Stomach (tissue), 9 donors: ENCODE results near the gene ESM1. TPM values are rescaled to one million over a fixed set of nuclear protein-coding genes. Genes with fewer than 3 reads are reported as not detected.

ENCODE experiments used
- DNase-seq, 2 donors: peaks; one replicate each; pipeline versions ENCODE4 v3.0.0 to v3.0.0-alpha.2; 2013 to 2019
- H3K27ac ChIP-seq, 5 donors: fragments of 200-600 bp in 4 of 5; sonication (generic) in 4 of 5; one replicate each; pipeline ENCODE4 v1.5.1; 2013 to 2019; ENCODE audit warnings: mild to moderate bottlenecking in 1 of 5, moderate library complexity in 1 of 5
- H3K27me3 ChIP-seq, 3 donors: fragments of 200-600 bp; sonication (generic); one replicate each; pipeline ENCODE4 v1.5.1; 2017 to 2019; ENCODE audit warnings: mixed run types in 1 of 3
- H3K36me3 ChIP-seq, 4 donors: fragments of 200-600 bp; sonication (generic); 1 replicate in 3 of 4; 2 replicates in 1 of 4; pipeline ENCODE4 v1.5.1; 2016 to 2019
- H3K4me1 ChIP-seq, 4 donors: fragments of 200-600 bp; sonication (generic); one replicate each; pipeline ENCODE4 v1.5.1; 2016 to 2019
- H3K4me3 ChIP-seq, 4 donors: fragments of 200-600 bp; sonication (generic) in 3 of 4; one replicate each; pipeline ENCODE4 v1.5.1; 2016 to 2019; ENCODE audit warnings: mild to moderate bottlenecking in 1 of 4
- H3K9me3 ChIP-seq, 4 donors: fragments of 200-600 bp; sonication (generic); one replicate each; pipeline ENCODE4 v1.5.1; 2016 to 2019
- EP300 ChIP-seq: sonication (generic); formaldehyde crosslinking; IDR thresholded peaks from one replicate; pipeline ENCODE4 v1.6.1; 2017; ENCODE audit warnings: antibody characterized with exemption
- POLR2A ChIP-seq, 4 donors: fragments of 450-650 bp; IDR thresholded peaks; one replicate each; pipeline ENCODE4 v1.6.1; 2016; ENCODE audit warnings: antibody characterized with exemption in 4 of 4, control low read depth in 2 of 4, mild to moderate bottlenecking in 1 of 4, moderate library complexity in 1 of 4
- POLR2AphosphoS5 ChIP-seq, 3 donors: sonication (generic); formaldehyde crosslinking; IDR thresholded peaks; one replicate each; pipeline ENCODE4 v1.6.1; 2016; ENCODE audit warnings: antibody characterized with exemption in 3 of 3
- WGBS, 5 donors: extraction: QIAGEN DNeasy Blood & Tissue Kit in 3 of 5; methylation state at CpG; one replicate each; pipeline versions ENCODE4 v1.1.5 to v1.1.7; 2013 to 2018; 5-methylcytosine and 5-hydroxymethylcytosine counted together
- intact Hi-C: fragments of 100-400 bp; cut with DNase I; formaldehyde crosslinking; loops from one replicate; pipeline ENCODE4 v1.15.1; 2023; ENCODE audit warnings: low total_unique reads
- polyA plus RNA-seq, 3 donors: library from polyadenylated mRNA; stranded (reverse); fragments of 200-250 nt; gene quantifications; one replicate each; pipeline ENCODE4 v1.2.3, GENCODE V29; 2013
- total RNA-seq, 5 donors: library from RNA; depleted of rRNA; stranded (reverse); fragments of >200 nt; gene quantifications; one replicate each; pipeline versions ENCODE4 v1.1.0 to v1.2.3, GENCODE V29; 2014 to 2016
- TF ChIP-seq, protein P1 (sequence below), 7 experiments: fragments of 450-650 bp in 4 of 7; fragments of 200-600 bp in 3 of 7; sonication (generic) in 3 of 7; IDR thresholded peaks; one replicate each; pipeline ENCODE4 v1.5.1; 2016 to 2019; ENCODE audit warnings: antibody characterized with exemption in 7 of 7, control low read depth in 2 of 7, mild to moderate bottlenecking in 1 of 7
- donor health status: healthy with polysubstance abuse.
- donor health status: Bipolar disorder and iron deficiency.
- donor health status: healthy.

Gene ESM1
- total and polyA plus RNA-seq, 8 donors = 0.15 to 0.61 (median 0.56) TPM; not detected in 4

DNA sequence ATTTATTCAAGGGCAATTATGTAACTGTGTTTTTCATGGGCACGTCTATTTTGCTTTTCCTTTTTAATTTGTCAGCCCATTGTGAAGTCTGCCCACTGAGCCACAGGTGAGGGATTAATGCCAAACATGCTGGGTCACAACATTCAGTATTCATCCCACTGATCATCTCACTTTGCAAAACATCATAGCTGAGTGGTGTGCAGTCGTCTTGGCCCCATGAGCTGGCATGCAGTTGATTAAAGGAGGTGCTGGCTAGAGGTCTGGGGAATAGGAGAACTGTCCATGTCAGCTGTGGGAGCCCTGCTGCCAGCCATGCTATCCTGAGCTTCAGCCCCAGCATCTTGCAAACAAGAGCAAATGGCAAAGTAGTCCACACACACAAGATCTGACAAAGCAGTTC lies 11.7 kb upstream of the ESM1 start:
- no peaks in the 10 kb centered on the region for H3K9me3 ChIP-seq
- 67 to 78% (median 73%) methylated on average over 2 of the region's 2 CpGs for whole genome bisulfite sequencing, 5 donors
- intact Hi-C loops = no loop called here
- no peak overlapping the region for H3K27ac ChIP-seq
- H3K4me1 ChIP-seq = no peaks in the 10 kb centered on the region
- TF ChIP-seq EP300 (no peak), POLR2AphosphoS5 (IDR thresholded peaks at IDR 0.05) (no peak), POLR2A (IDR thresholded peaks at IDR 0.05) (no peak)
- TF ChIP-seq, protein P1, sequence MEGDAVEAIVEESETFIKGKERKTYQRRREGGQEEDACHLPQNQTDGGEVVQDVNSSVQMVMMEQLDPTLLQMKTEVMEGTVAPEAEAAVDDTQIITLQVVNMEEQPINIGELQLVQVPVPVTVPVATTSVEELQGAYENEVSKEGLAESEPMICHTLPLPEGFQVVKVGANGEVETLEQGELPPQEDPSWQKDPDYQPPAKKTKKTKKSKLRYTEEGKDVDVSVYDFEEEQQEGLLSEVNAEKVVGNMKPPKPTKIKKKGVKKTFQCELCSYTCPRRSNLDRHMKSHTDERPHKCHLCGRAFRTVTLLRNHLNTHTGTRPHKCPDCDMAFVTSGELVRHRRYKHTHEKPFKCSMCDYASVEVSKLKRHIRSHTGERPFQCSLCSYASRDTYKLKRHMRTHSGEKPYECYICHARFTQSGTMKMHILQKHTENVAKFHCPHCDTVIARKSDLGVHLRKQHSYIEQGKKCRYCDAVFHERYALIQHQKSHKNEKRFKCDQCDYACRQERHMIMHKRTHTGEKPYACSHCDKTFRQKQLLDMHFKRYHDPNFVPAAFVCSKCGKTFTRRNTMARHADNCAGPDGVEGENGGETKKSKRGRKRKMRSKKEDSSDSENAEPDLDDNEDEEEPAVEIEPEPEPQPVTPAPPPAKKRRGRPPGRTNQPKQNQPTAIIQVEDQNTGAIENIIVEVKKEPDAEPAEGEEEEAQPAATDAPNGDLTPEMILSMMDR (IDR thresholded peaks at IDR 0.05) = no peak
- no peaks in the 10 kb centered on the region for H3K27me3 ChIP-seq
- no peak overlapping the region for H3K4me3 ChIP-seq
- no peaks in the 10 kb centered on the region for H3K36me3 ChIP-seq
- DNase-seq = no peak

DNA sequence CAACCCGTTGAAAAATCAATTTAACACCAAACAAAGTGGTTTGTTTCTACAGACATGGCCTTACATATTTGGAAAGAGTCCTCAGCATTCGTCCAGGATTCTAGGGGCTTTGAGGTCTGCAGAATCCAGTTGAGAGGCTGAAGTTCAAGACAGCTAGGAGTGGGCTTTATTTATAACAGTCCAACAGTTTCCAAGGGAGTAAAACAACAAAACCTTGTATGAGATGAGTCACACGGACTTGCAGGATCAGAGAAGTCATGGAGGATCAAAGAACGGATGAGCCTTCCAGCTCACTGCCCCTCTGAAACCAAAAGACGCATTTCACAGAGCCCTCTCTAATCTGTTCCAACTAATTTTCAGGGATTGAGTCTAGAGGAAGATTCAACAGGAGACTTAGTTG lies 11.1 kb upstream of the ESM1 start:
- Histone ChIP-seq H3K27ac (no peak overlapping the region), H3K36me3 (no peaks in the 10 kb centered on the region), H3K27me3 (no peaks in the 10 kb centered on the region), H3K9me3 (no peaks in the 10 kb centered on the region), H3K4me3 (no peak overlapping the region), H3K4me1 (no peaks in the 10 kb centered on the region)
- intact Hi-C loops = no loop called here
- WGBS, 5 donors = 64 to 69% (median 67%) methylated on average over 5 of the region's 5 CpGs
- no peak for DNase-seq
- no peak for TF ChIP-seq POLR2A (IDR thresholded peaks at IDR 0.05)
- no peak for TF ChIP-seq EP300
- TF ChIP-seq POLR2AphosphoS5 (IDR thresholded peaks at IDR 0.05) = no peak
- TF ChIP-seq, protein P1 (IDR thresholded peaks at IDR 0.05) = no peak

DNA sequence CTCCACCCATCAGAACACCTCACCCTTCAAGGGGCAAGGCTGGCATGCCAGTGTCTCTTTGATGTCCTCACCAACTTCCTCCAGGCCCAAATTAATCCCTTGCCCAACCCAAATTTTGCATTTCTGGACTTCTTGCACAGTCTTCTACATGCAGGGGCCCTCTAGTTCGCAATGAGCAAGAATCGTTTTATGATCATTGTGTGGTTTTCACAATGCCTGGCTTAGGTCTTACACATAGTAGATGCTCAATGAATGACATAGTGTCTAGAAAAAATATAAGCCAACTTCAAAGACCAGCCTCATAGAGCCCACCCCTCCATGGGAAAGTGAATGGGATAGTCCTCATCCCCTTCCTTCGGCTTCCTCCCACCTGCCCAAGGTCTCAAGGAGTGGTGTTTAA lies 9.8 kb upstream of the ESM1 start:
- Histone ChIP-seq H3K4me1 (no peaks in the 10 kb centered on the region), H3K9me3 (no peaks in the 10 kb centered on the region), H3K4me3 (no peak overlapping the region), H3K36me3 (no peaks in the 10 kb centered on the region), H3K27me3 (no peaks in the 10 kb centered on the region), H3K27ac (no peak overlapping the region)
- TF ChIP-seq EP300 (no peak), POLR2AphosphoS5 (IDR thresholded peaks at IDR 0.05) (no peak), POLR2A (IDR thresholded peaks at IDR 0.05) (no peak)
- TF ChIP-seq, protein P1 (IDR thresholded peaks at IDR 0.05) = no peak
- intact Hi-C loops = no loop called here
- no peak for DNase-seq
- WGBS, 5 donors = 84 to 95% (median 90%) methylated on average over 3 of the region's 3 CpGs

DNA sequence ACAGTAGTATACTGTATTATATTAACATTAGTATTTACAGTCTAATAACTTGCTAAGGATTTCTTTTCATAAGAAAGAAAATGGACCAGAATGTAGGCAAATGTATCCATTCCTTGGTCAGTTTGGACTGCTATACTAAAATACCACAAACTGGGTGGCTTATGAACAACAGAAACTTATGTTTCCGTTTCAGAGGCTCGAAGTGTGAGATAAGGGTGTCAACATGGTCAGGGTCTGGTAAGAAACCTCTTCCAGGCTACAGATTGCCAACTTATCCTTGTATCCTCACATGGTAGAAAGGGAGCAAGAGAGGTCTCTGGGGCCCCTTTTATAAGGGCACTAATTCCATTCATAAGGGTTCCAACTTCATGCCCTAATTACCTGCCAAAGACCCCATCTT lies 9.2 kb upstream of the ESM1 start:
- no peak for DNase-seq
- no peaks in the 10 kb centered on the region for H3K36me3 ChIP-seq
- no peaks in the 10 kb centered on the region for H3K27me3 ChIP-seq
- no peak overlapping the region for H3K27ac ChIP-seq
- intact Hi-C loops = no loop called here
- no peak overlapping the region for H3K4me3 ChIP-seq
- TF ChIP-seq, protein P1 (IDR thresholded peaks at IDR 0.05) = no peak
- TF ChIP-seq EP300 = no peak
- TF ChIP-seq POLR2AphosphoS5 (IDR thresholded peaks at IDR 0.05) = no peak
- TF ChIP-seq POLR2A (IDR thresholded peaks at IDR 0.05) = no peak
- H3K4me1 ChIP-seq = no peaks in the 10 kb centered on the region
- 55 to 86% (median 72%) methylated on average over 2 of the region's 2 CpGs for WGBS, 5 donors
- no peaks in the 10 kb centered on the region for H3K9me3 ChIP-seq
